IMR-90 (cell line): ENCODE measurements around the gene SLC12A1. TPM values are rescaled to one million over a fixed set of nuclear protein-coding genes. Genes with fewer than 3 reads are reported as not detected.
A peak's percentile ranks its signal among the peaks of the same experiment; 100 is the strongest.

Experiments
- BHLHE40 ChIP-seq: fragments of 150-350 bp; IDR thresholded peaks from 2 replicates; pipeline ENCODE4 v1.6.1; 2016; ENCODE audit warnings: mild to moderate bottlenecking, low read depth, low read length
- CHD1 ChIP-seq: IDR thresholded peaks from 2 replicates; pipeline ENCODE4 v1.6.1; 2012; ENCODE audit warnings: low read depth, low read length, improper control_type of control experiment
- ELK1 ChIP-seq: fragments of 150-350 bp; IDR thresholded peaks from 2 replicates; pipeline ENCODE4 v1.6.1; 2016; ENCODE audit warnings: low read depth, mild to moderate bottlenecking, low read length, moderate library complexity, borderline replicate concordance
- MXI1 ChIP-seq: IDR thresholded peaks from 2 replicates; pipeline ENCODE4 v1.6.1; 2012; ENCODE audit warnings: low read depth, mild to moderate bottlenecking, low read length, moderate library complexity, borderline replicate concordance
- NFE2L2 ChIP-seq: fragments of 150-350 bp; IDR thresholded peaks from 2 replicates; pipeline ENCODE4 v1.6.1; 2016; ENCODE audit warnings: low read depth, mild to moderate bottlenecking, low read length
- RAD21 ChIP-seq: IDR thresholded peaks from 2 replicates; pipeline ENCODE4 v1.6.1; 2012; ENCODE audit warnings: low read length, improper control_type of control experiment
- RCOR1 ChIP-seq: IDR thresholded peaks from 2 replicates; pipeline ENCODE4 v1.6.1; 2012; ENCODE audit warnings: mild to moderate bottlenecking, low read length, improper control_type of control experiment; ENCODE audit not compliant: insufficient replicate concordance
- polyA plus RNA-seq, 3 experiments: library from polyadenylated mRNA; depleted of rRNA; stranded (reverse); fragments of >200 nt; gene quantifications; 2 replicates each; pipeline ENCODE4 v1.2.3, GENCODE V29; 2012; ENCODE audit warnings: low replicate concordance in 1 of 3
- total RNA-seq: library from RNA; depleted of rRNA; stranded (reverse); fragments of >200 nt; gene quantifications from 2 replicates; pipeline ENCODE4 v1.2.3, GENCODE V29; 2012

SLC12A1 gene
- total and polyA plus RNA-seq, 2 of the 4 experiments (the other 2 are of a cell fraction): not detected

- no peak for TF ChIP-seq ELK1
- no peak for TF ChIP-seq NFE2L2
- peak; percentile 72 for TF ChIP-seq RAD21
- no peak for TF ChIP-seq RCOR1
- no peak for TF ChIP-seq BHLHE40
- no peak for TF ChIP-seq MXI1
- no peak for TF ChIP-seq CHD1
Measured at GRCh38 chr15:48285329-48286214, 79.5 kb downstream of the SLC12A1 start (continued).
